Stimulated activated CD4-positive, alpha-beta T cell treated with anti-CD3 and anti-CD28 coated beads, Interleukin-4, amount 100 ng/mL, for 4 hours (primary cell): ENCODE data around the gene PAQR5.
"Not testable (repeated sequence)": the region's sequence is repeated elsewhere in the genome, so short reads cannot be mapped to it uniquely, and the experiment has no call there.

Experiments
- DNase-seq, 2 experiments: peaks; one replicate each; pipeline ENCODE4 v3.0.0-alpha.2; 2020

Gene PAQR5

GRCh38 chr15:69298697-69299441 is at the start of gene PAQR5:
TSS of gene PAQR5 (plus strand) at chr15:69298912. CDS start at chr15:69360081, 61,169 bp downstream.
- peak in 1 of 2 experiments; percentile 22 for DNase-seq

GRCh38 chr15:69253156-69253555 is 45.6 kb upstream of the PAQR5 start:
- DNase-seq, result no peak

- no peak for DNase-seq
Measured at GRCh38 chr15:69265347-69265955, 33.3 kb upstream of the PAQR5 start.

GRCh38 chr15:69271217-69271616 is 27.5 kb upstream of the PAQR5 start:
- DNase-seq, result no peak

- no peak for DNase-seq
Measured at GRCh38 chr15:69272139-69272538, 26.6 kb upstream of the PAQR5 start.

- DNase-seq, result no peak
Measured at GRCh38 chr15:69272891-69273290, 25.8 kb upstream of the PAQR5 start.

- no peak for DNase-seq
Measured at GRCh38 chr15:69275074-69275670, 23.5 kb upstream of the PAQR5 start.

- DNase-seq, result no peak
Measured at GRCh38 chr15:69275933-69276560, 22.7 kb upstream of the PAQR5 start.

GRCh38 chr15:69277316-69277715 is 21.4 kb upstream of the PAQR5 start:
- no peak for DNase-seq

- no peak for DNase-seq
Measured at GRCh38 chr15:69279636-69280035, 19.1 kb upstream of the PAQR5 start.

- DNase-seq, result no peak
Measured at GRCh38 chr15:69280783-69281182, 17.9 kb upstream of the PAQR5 start.

GRCh38 chr15:69282104-69282743 is 16.5 kb upstream of the PAQR5 start:
- DNase-seq, result no peak

GRCh38 chr15:69285834-69286233 is 12.9 kb upstream of the PAQR5 start:
- no peak for DNase-seq

- no peak for DNase-seq
Measured at GRCh38 chr15:69288011-69288410, 10.7 kb upstream of the PAQR5 start.

- DNase-seq, result no peak
Measured at GRCh38 chr15:69288531-69289341, 10.0 kb upstream of the PAQR5 start.

GRCh38 chr15:69289342-69290146 is 9.2 kb upstream of the PAQR5 start:
- no peak for DNase-seq

- DNase-seq, result no peak
Measured at GRCh38 chr15:69290346-69291164, 8.2 kb upstream of the PAQR5 start.

GRCh38 chr15:69291651-69292050 is 7.1 kb upstream of the PAQR5 start:
- DNase-seq, result not testable (repeated sequence)

- no peak for DNase-seq
Measured at GRCh38 chr15:69292826-69293420, 5.8 kb upstream of the PAQR5 start.
